ENCODE measurements around the gene CENPL. TPM values are rescaled to one million over a fixed set of nuclear protein-coding genes. Genes with fewer than 3 reads are reported as not detected.
"Not testable (repeated sequence)": the region's sequence is repeated elsewhere in the genome, so short reads cannot be mapped to it uniquely, and the experiment has no call there.

Gene CENPL
- total and polyA plus RNA-seq, 3 experiments from 2014 or later, result 6.2 to 27.4 (median 24.9) TPM

GRCh38 chr1:173853074-173853473, 28.4 kb upstream of the CENPL start:
- Histone ChIP-seq H3K27ac (ENCODE audit: low read depth, low read length) (no peak overlapping the region), H3K36me3 (ENCODE audit: insufficient read depth, low read length) (peaks cover 13% of the 10 kb centered on the region), H3K4me3 (ENCODE audit: low read length) (no peak overlapping the region), H3K9me3 (ENCODE audit: low read length) (no peaks in the 10 kb centered on the region), H3K4me1 (ENCODE audit: insufficient read depth, low read length) (no peaks in the 10 kb centered on the region), H3K27me3 (ENCODE audit: insufficient read depth, low read length, poor library complexity, severe bottlenecking) (no peaks in the 10 kb centered on the region)
- H3K27ac Mint-ChIP-seq, result no peak overlapping the region
- POLR2A ChIA-PET, result no interaction called here
- CTCF ChIA-PET, result no interaction called here
- H3K4me1 Mint-ChIP-seq, result peaks cover 0 to 2% (median 0%) of the 10 kb centered on the region in 3 donors
- peaks cover 0 to 71% (median 9%) of the 10 kb centered on the region in 3 donors for H3K36me3 Mint-ChIP-seq
- DNase-seq, result no peak
- no peaks in the 10 kb centered on the region for H3K9me3 Mint-ChIP-seq
- no peak overlapping the region for H3K4me3 Mint-ChIP-seq
- H3K27me3 Mint-ChIP-seq, result no peaks in the 10 kb centered on the region

GRCh38 chr1:173852105-173852504, 27.4 kb upstream of the CENPL start:
- no peak for DNase-seq
- Mint-ChIP-seq H3K27me3 (no peaks in the 10 kb centered on the region), H3K4me3 (no peak overlapping the region), H3K36me3 (peaks cover 0 to 67% (median 7%) of the 10 kb centered on the region in 3 donors), H3K27ac (no peak overlapping the region), H3K4me1 (peaks cover 0 to 5% (median 2%) of the 10 kb centered on the region in 3 donors), H3K9me3 (no peaks in the 10 kb centered on the region)
- no peak overlapping the region for H3K4me3 ChIP-seq (ENCODE audit: low read length)
- ChIA-PET POLR2A (no interaction called here), CTCF (interaction anchor here (0.6 to 1.3 kb wide), 2 partner anchors 16 to 98 kb away, joined by 3 to 4 read pairs; partner anchors contain the start of genes GAS5 and ZBTB37)
- H3K27ac ChIP-seq (ENCODE audit: low read depth, low read length), result no peak overlapping the region
- H3K4me1 ChIP-seq (ENCODE audit: insufficient read depth, low read length), result no peaks in the 10 kb centered on the region
- no peaks in the 10 kb centered on the region for H3K27me3 ChIP-seq (ENCODE audit: insufficient read depth, low read length, poor library complexity, severe bottlenecking)
- H3K9me3 ChIP-seq (ENCODE audit: low read length), result no peaks in the 10 kb centered on the region
- peaks cover 12% of the 10 kb centered on the region for H3K36me3 ChIP-seq (ENCODE audit: insufficient read depth, low read length)

- H3K27ac ChIP-seq (ENCODE audit: low read depth, low read length), result no peak overlapping the region
- POLR2A ChIA-PET, result interaction anchor here (0.6 kb wide), 1 partner anchor 8 kb away, joined by 3 read pairs; no protein-coding TSS in a partner anchor
- H3K27me3 ChIP-seq (ENCODE audit: insufficient read depth, low read length, poor library complexity, severe bottlenecking), result no peaks in the 10 kb centered on the region
- Mint-ChIP-seq H3K9me3 (no peaks in the 10 kb centered on the region), H3K36me3 (peaks cover 0 to 49% (median 17%) of the 10 kb centered on the region in 3 donors), H3K27me3 (no peaks in the 10 kb centered on the region), H3K27ac (no peak overlapping the region), H3K4me1 (peaks cover 0 to 11% (median 3%) of the 10 kb centered on the region in 3 donors), H3K4me3 (no peak overlapping the region)
- H3K4me1 ChIP-seq (ENCODE audit: insufficient read depth, low read length), result no peaks in the 10 kb centered on the region
- peaks cover 24% of the 10 kb centered on the region for H3K36me3 ChIP-seq (ENCODE audit: insufficient read depth, low read length)
- no peak for DNase-seq
- no peak overlapping the region for H3K4me3 ChIP-seq (ENCODE audit: low read length)
- H3K9me3 ChIP-seq (ENCODE audit: low read length), result no peaks in the 10 kb centered on the region
- CTCF ChIA-PET, result no interaction called here
These were observed 8.1 kb upstream of the CENPL start for GRCh38 chr1:173832748-173833147.

GRCh38 chr1:173827611-173828010, 2.9 kb upstream of the CENPL start:
- no peak overlapping the region for H3K4me3 ChIP-seq (ENCODE audit: low read length)
- Mint-ChIP-seq H3K27ac (peak overlapping the region in 2 of 8 donors; percentile 12 to 27), H3K9me3 (no peaks in the 10 kb centered on the region), H3K4me1 (peaks cover 27 to 50% (median 36%) of the 10 kb centered on the region in 3 donors), H3K36me3 (peaks cover 0 to 35% (median 10%) of the 10 kb centered on the region in 3 donors), H3K4me3 (no peak overlapping the region), H3K27me3 (no peaks in the 10 kb centered on the region)
- H3K36me3 ChIP-seq (ENCODE audit: insufficient read depth, low read length), result peaks cover 8% of the 10 kb centered on the region
- no peak overlapping the region for H3K27ac ChIP-seq (ENCODE audit: low read depth, low read length)
- H3K4me1 ChIP-seq (ENCODE audit: insufficient read depth, low read length), result peaks cover 12% of the 10 kb centered on the region
- POLR2A ChIA-PET, result no interaction called here
- H3K27me3 ChIP-seq (ENCODE audit: insufficient read depth, low read length, poor library complexity, severe bottlenecking), result no peaks in the 10 kb centered on the region
- H3K9me3 ChIP-seq (ENCODE audit: low read length), result no peaks in the 10 kb centered on the region
- CTCF ChIA-PET, result interaction anchor here (1.5 to 2.0 kb wide), 2 partner anchors 8 to 398 kb away, joined by 4 to 7 read pairs; no protein-coding TSS in a partner anchor
- no peak for DNase-seq

GRCh38 chr1:173823781-173824314, 835 bp downstream of the CENPL start:
- DNase-seq, result no peak
- no peaks in the 10 kb centered on the region for H3K9me3 ChIP-seq (ENCODE audit: low read length)
- peak overlapping the region; percentile 95 for H3K4me3 ChIP-seq (ENCODE audit: low read length)
- Mint-ChIP-seq H3K4me3 (peak overlapping the region; percentile 89 to 99 (median 92)), H3K36me3 (peaks cover 0 to 17% (median 7%) of the 10 kb centered on the region in 3 donors), H3K4me1 (peaks cover 38 to 67% (median 57%) of the 10 kb centered on the region in 3 donors), H3K27ac (peak overlapping the region; percentile 89 to 99 (median 94)), H3K27me3 (no peaks in the 10 kb centered on the region), H3K9me3 (no peaks in the 10 kb centered on the region)
- H3K4me1 ChIP-seq (ENCODE audit: insufficient read depth, low read length), result peaks cover 18% of the 10 kb centered on the region
- ChIA-PET CTCF (interaction anchor here (0.8 to 2.8 kb wide), 6 partner anchors 41 to 1081 kb away, joined by 3 to 23 read pairs (median 4); partner anchors contain the start of gene KLHL20), POLR2A (interaction anchor here (0.6 to 2.0 kb wide), 9 partner anchors 42 to 1175 kb away, joined by 3 to 15 read pairs (median 6); partner anchors contain the start of genes GAS5, KLHL20, PRDX6 and RC3H1)
- H3K27ac ChIP-seq (ENCODE audit: low read depth, low read length), result peak overlapping the region; percentile 93
- H3K36me3 ChIP-seq (ENCODE audit: insufficient read depth, low read length), result no peaks in the 10 kb centered on the region
- no peaks in the 10 kb centered on the region for H3K27me3 ChIP-seq (ENCODE audit: insufficient read depth, low read length, poor library complexity, severe bottlenecking)

GRCh38 chr1:173821680-173822079, 3.0 kb downstream of the CENPL start:
- peaks cover 33 to 59% (median 52%) of the 10 kb centered on the region in 3 donors for H3K4me1 Mint-ChIP-seq
- H3K27ac Mint-ChIP-seq, result peak overlapping the region in 1 of 8 donors; percentile 15
- Histone ChIP-seq H3K36me3 (ENCODE audit: insufficient read depth, low read length) (no peaks in the 10 kb centered on the region), H3K27ac (ENCODE audit: low read depth, low read length) (no peak overlapping the region), H3K9me3 (ENCODE audit: low read length) (no peaks in the 10 kb centered on the region), H3K27me3 (ENCODE audit: insufficient read depth, low read length, poor library complexity, severe bottlenecking) (no peaks in the 10 kb centered on the region), H3K4me3 (ENCODE audit: low read length) (no peak overlapping the region), H3K4me1 (ENCODE audit: insufficient read depth, low read length) (peaks cover 18% of the 10 kb centered on the region)
- peak overlapping the region in 2 of 7 donors; percentile 15 to 42 for H3K4me3 Mint-ChIP-seq
- ChIA-PET POLR2A (no interaction called here), CTCF (no interaction called here)
- no peak for DNase-seq
- H3K27me3 Mint-ChIP-seq, result no peaks in the 10 kb centered on the region
- H3K36me3 Mint-ChIP-seq, result peaks cover 0 to 27% (median 2%) of the 10 kb centered on the region in 3 donors
- no peaks in the 10 kb centered on the region for H3K9me3 Mint-ChIP-seq

- ChIA-PET CTCF (interaction anchor here (1.3 kb wide), 1 partner anchor 1076 kb away, joined by 3 read pairs; no protein-coding TSS in a partner anchor), POLR2A (no interaction called here)
- Histone ChIP-seq H3K9me3 (ENCODE audit: low read length) (no peaks in the 10 kb centered on the region), H3K4me3 (ENCODE audit: low read length) (no peak overlapping the region), H3K27me3 (ENCODE audit: insufficient read depth, low read length, poor library complexity, severe bottlenecking) (no peaks in the 10 kb centered on the region), H3K4me1 (ENCODE audit: insufficient read depth, low read length) (peaks cover 14% of the 10 kb centered on the region), H3K36me3 (ENCODE audit: insufficient read depth, low read length) (no peaks in the 10 kb centered on the region), H3K27ac (ENCODE audit: low read depth, low read length) (no peak overlapping the region)
- Mint-ChIP-seq H3K4me1 (peaks cover 32 to 67% (median 63%) of the 10 kb centered on the region in 3 donors), H3K27me3 (no peaks in the 10 kb centered on the region), H3K36me3 (peaks cover 0 to 17% (median 2%) of the 10 kb centered on the region in 3 donors), H3K27ac (no peak overlapping the region), H3K9me3 (no peaks in the 10 kb centered on the region), H3K4me3 (no peak overlapping the region)
- no peak for DNase-seq
These were observed 6.2 kb downstream of the CENPL start for GRCh38 chr1:173818459-173818858.

- not testable (repeated sequence) for H3K36me3 ChIP-seq (ENCODE audit: insufficient read depth, low read length)
- Mint-ChIP-seq H3K4me1 (peaks cover 21 to 59% (median 44%) of the 10 kb centered on the region in 3 donors), H3K36me3 (peaks cover 8 to 35% (median 9%) of the 10 kb centered on the region in 3 donors)
These were observed 11.0 kb downstream of the CENPL start for GRCh38 chr1:173813654-173814053.

More at GRCh38 chr1:173813654-173814053, 11.0 kb downstream of the CENPL start:
- CTCF ChIA-PET; H3K9me3 Mint-ChIP-seq; DNase-seq; H3K27me3 ChIP-seq (ENCODE audit: insufficient read depth, low read length, poor library complexity, severe bottlenecking); H3K9me3 ChIP-seq (ENCODE audit: low read length); POLR2A ChIA-PET; H3K4me3 ChIP-seq (ENCODE audit: low read length); H3K27ac ChIP-seq (ENCODE audit: low read depth, low read length); H3K27me3 Mint-ChIP-seq; H3K4me3 Mint-ChIP-seq; H3K4me1 ChIP-seq (ENCODE audit: insufficient read depth, low read length): not testable (repeated sequence)
- H3K27ac Mint-ChIP-seq, result peak overlapping the region in 1 of 8 donors; percentile 61

All from CD8-positive, alpha-beta memory T cell (primary cell).